ENCODE measurements around the gene IRF2.

Gene IRF2

DNA sequence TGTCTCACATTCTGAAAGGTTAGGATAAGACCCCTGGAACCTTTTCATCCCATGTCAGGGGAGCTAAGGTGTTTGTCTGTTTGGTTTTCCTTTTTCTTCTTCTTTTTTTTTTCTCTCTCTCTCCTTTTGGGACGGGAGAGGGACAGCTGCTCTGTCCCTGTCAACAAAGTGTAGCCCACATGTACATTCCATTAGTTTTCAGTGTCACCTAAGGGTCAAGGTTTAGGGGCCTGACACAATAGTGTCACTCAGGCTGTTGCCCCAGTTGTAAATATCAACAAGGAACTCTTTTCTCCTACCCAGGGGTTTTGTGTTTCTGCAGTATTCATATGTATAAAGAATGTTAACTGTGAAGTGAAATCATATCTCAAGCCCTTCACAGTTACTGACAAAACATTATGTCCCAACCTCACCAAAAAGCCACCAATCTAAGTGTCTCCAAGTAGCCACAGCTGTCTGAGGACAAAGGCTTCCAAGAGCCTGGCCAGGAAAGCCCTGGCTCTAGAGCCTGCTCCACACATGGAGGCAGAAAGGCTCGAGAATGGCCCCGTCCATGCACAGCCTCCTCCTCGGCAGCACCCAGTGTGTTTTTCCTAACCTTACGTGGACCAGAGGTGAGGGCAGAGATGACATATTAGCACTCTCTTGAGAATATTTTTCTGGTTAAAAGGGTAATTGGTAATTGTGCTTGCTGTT lies 9.4 kb downstream of the IRF2 start:
- H3K27ac ChIP-seq: no peak overlapping the region
- TF ChIP-seq, protein P1, sequence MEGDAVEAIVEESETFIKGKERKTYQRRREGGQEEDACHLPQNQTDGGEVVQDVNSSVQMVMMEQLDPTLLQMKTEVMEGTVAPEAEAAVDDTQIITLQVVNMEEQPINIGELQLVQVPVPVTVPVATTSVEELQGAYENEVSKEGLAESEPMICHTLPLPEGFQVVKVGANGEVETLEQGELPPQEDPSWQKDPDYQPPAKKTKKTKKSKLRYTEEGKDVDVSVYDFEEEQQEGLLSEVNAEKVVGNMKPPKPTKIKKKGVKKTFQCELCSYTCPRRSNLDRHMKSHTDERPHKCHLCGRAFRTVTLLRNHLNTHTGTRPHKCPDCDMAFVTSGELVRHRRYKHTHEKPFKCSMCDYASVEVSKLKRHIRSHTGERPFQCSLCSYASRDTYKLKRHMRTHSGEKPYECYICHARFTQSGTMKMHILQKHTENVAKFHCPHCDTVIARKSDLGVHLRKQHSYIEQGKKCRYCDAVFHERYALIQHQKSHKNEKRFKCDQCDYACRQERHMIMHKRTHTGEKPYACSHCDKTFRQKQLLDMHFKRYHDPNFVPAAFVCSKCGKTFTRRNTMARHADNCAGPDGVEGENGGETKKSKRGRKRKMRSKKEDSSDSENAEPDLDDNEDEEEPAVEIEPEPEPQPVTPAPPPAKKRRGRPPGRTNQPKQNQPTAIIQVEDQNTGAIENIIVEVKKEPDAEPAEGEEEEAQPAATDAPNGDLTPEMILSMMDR (IDR thresholded peaks at IDR 0.05): no peak
- DNase-seq (ENCODE audit: low spot score): no peak

DNA sequence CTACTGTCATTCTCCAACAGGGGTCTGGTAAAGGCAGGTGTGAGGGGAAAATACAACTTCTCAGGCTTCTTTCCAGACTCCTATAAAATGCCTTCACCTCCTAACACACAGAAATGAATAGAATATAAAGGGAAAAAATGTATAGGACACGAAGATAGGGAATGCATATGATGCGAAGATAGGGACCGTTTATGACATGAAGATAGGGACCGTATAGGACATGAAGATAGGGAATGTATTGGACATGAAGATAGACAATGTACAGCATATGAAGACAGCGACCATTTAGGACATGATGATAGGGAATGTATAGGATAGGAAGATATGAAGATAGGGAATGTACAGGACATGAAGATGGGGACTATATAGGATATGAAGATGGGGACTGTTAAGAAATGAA lies 10.5 kb downstream of the IRF2 start:
- Histone ChIP-seq H3K4me3 (no peak overlapping the region), H3K27ac (no peak overlapping the region)
- TF ChIP-seq, protein P1 (IDR thresholded peaks at IDR 0.05): no peak
- no peak for DNase-seq (ENCODE audit: low spot score)

More for the DNA sequence above, 9.4 kb downstream of the IRF2 start:
- no peak overlapping the region for H3K4me3 ChIP-seq

DNA sequence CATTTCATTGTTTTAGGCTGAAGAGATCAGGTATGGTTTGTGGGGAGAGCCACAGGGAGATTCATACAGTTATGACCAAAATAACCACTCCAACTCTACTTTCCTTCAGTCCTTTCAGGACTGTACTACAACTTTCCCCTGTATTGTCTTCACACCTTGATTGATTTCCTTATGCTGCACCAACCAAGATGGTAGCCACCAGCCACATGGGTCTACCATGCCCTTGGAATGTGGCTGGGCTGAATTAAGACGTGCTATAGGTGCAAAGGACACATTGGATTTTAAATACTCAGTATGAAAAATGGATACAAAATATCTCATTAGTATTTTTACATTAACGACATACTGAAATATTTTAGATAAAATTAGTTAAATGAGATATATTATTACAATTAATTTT lies 11.2 kb downstream of the IRF2 start:
- Histone ChIP-seq H3K4me3 (no peak overlapping the region), H3K27ac (no peak overlapping the region)
- no peak for DNase-seq (ENCODE audit: low spot score)
- TF ChIP-seq, protein P1 (IDR thresholded peaks at IDR 0.05): no peak

DNA sequence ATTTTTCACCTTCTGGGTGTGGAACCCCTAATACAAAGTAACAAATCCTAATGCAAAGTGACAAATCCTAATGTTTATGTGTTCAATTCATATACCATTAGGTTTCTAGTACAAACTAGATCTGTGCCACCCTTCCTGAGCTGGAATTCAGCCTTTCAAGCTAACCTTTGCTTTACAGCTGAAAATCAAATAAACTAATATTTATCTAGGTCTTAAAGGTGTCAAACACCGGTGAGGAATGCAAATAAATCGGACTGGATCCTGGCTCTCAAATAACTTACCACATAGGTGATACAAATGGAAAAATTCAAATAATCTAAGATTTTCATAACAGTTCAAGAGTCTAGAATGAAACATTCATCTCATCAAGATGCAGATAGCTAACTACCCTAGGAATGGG lies 11.6 kb downstream of the IRF2 start:
- no peak for DNase-seq (ENCODE audit: low spot score)
- no peak overlapping the region for H3K27ac ChIP-seq
- H3K4me3 ChIP-seq: no peak overlapping the region
- TF ChIP-seq, protein P1 (IDR thresholded peaks at IDR 0.05): no peak

DNA sequence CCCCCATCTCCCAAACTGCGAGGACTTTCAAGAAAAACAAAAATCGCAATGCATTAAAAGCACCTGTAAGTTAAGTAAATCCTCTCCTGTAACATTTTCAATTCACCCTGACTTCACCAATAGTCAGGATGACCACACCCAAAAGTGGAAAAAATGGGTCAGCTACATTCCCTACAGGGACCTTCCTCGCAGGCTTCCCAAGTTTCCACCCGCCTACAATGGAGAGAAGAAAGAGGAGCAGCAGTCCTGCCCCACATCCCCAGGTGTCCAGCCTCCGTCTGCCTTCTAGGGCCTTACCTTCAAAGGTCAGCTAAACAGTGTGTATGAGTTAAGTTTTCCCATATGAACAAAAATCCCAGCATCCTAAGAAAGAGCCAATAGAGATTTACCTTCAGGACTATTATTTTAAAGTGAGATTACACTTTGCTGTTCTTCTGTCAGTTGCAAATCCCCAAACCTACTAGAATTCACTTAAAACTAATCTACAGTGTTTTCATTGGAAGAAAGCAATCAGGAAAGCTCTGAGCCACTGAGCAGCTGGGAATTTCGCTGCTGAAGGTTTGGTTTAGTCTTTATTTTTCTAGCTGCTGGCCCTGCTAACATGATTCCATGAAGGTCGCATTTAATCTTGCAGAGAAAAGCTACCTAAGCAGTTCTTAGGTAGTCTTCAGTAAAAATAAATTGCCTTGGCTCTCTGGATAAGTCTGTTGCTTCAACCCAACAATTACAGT lies 12.5 kb downstream of the IRF2 start:
- Histone ChIP-seq H3K27ac (no peak overlapping the region), H3K4me3 (no peak overlapping the region)
- TF ChIP-seq, protein P1 (IDR thresholded peaks at IDR 0.05): no peak
- DNase-seq (ENCODE audit: low spot score): no peak

DNA sequence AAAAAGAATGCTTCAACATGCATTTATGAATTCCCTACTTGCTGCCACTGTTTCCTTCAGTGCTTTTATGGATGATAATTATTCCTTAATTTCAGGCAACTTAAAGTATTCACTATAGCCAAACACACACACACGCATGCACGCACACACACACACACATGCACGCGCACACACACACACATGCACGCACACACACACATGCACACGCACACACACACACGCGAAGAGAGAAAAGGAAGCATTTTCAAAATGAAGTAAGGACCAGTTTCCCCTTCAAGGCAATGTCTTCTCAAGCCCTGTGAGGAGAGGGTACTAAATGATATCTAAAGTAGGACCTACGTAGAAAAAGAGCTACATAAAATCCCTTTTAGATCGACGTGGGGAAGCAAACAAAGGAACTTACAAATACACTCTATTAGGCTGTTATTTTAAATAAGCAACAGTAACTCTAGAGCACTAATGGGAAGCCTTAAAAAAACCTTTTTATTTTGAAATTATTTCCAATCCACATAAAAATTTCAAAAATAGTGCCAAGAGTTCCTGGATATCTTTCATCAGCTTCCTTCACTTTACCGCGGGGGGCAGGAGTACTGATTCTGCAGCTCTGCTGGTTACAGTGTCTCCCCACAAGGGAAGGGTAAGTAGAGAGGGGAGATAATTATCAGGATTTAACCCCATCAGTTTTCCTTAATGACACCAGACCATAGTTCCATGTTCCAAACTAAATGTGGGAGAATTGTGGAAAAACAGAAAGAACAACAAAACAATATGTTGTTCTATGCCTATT lies 13.7 kb downstream of the IRF2 start:
- Histone ChIP-seq H3K4me3 (no peak overlapping the region), H3K27ac (no peak overlapping the region)
- DNase-seq (ENCODE audit: low spot score): no peak
- TF ChIP-seq, protein P1 (IDR thresholded peaks at IDR 0.05): no peak

All from coronary artery (tissue), 2 donors.